Neural progenitor cell (in vitro differentiated cells): ENCODE measurements around the gene LBR. TPM values are rescaled to one million over a fixed set of nuclear protein-coding genes. Genes with fewer than 3 reads are reported as not detected.

Source experiments
- DNase-seq: peaks from one replicate; pipeline ENCODE4 v3.0.0-alpha.2; 2016; ENCODE audit warnings: low spot score
- H2AFZ ChIP-seq: fragments of 200-600 bp; sonication (generic); replicated peaks from 2 replicates; pipeline ENCODE4 v1.6.1; 2016; ENCODE audit warnings: antibody characterized with exemption
- H3F3A ChIP-seq: fragments of 200-600 bp; sonication (generic); 2 replicates; pipeline ENCODE4 v1.6.1; 2016; ENCODE audit warnings: antibody characterized with exemption, low read depth
- H3K27ac ChIP-seq: fragments of 200-600 bp; sonication (generic); 2 replicates; pipeline ENCODE4 v1.5.1; 2016; ENCODE audit warnings: mild to moderate bottlenecking
- H3K27me3 ChIP-seq: fragments of 200-600 bp; sonication (generic); 2 replicates; pipeline ENCODE4 v1.6.1; 2016; ENCODE audit warnings: mild to moderate bottlenecking, moderate library complexity
- H3K36me3 ChIP-seq: fragments of 200-600 bp; sonication (generic); 2 replicates; pipeline ENCODE4 v1.5.1; 2016
- H3K4me1 ChIP-seq: fragments of 200-600 bp; sonication (generic); 2 replicates; pipeline ENCODE4 v1.6.1; 2016; ENCODE audit warnings: mixed run types
- H3K4me2 ChIP-seq: fragments of 200-600 bp; sonication (generic); 2 replicates; pipeline ENCODE4 v1.6.1; 2016
- H3K4me3 ChIP-seq: fragments of 200-600 bp; sonication (generic); 2 replicates; pipeline ENCODE4 v1.5.1; 2016
- H3K79me2 ChIP-seq: fragments of 200-600 bp; sonication (generic); 2 replicates; pipeline ENCODE4 v1.6.1; 2016; ENCODE audit warnings: low read depth
- H3K9ac ChIP-seq: fragments of 200-600 bp; sonication (generic); 2 replicates; pipeline ENCODE4 v1.6.1; 2016
- H3K9me3 ChIP-seq: fragments of 200-600 bp; sonication (generic); 2 replicates; pipeline ENCODE4 v1.5.1; 2016; ENCODE audit warnings: low read depth
- H4K20me1 ChIP-seq: fragments of 200-600 bp; sonication (generic); 2 replicates; pipeline ENCODE4 v1.6.1; 2016; ENCODE audit warnings: low read depth
- H3K27ac Mint-ChIP-seq: 3 replicates; pipeline ENCODE4 v1.8.0; 2021; ENCODE audit warnings: mixed read lengths
- H3K27me3 Mint-ChIP-seq: 2 replicates; pipeline ENCODE4 v1.8.0; 2022; ENCODE audit warnings: low read depth, mild to moderate bottlenecking, inconsistent platforms, moderate library complexity, mixed read lengths; ENCODE audit not compliant: insufficient read depth
- H3K36me3 Mint-ChIP-seq: 3 replicates; pipeline ENCODE4 v1.8.0; 2021; ENCODE audit warnings: mixed read lengths
- H3K4me1 Mint-ChIP-seq: 3 replicates; pipeline ENCODE4 v1.8.0; 2021; ENCODE audit warnings: mixed read lengths
- H3K4me3 Mint-ChIP-seq: 3 replicates; pipeline ENCODE4 v1.8.0; 2021; ENCODE audit warnings: mild to moderate bottlenecking, moderate library complexity, mixed read lengths
- H3K9me3 Mint-ChIP-seq: 3 replicates; pipeline ENCODE4 v1.8.0; 2020; ENCODE audit warnings: mixed read lengths
- EZH2 ChIP-seq: fragments of 200-600 bp; sonication (generic); IDR thresholded peaks from 2 replicates; pipeline ENCODE4 v1.6.1; 2017; ENCODE audit warnings: antibody characterized with exemption, mild to moderate bottlenecking, moderate library complexity
- EZH2phosphoT487 ChIP-seq: fragments of 200-600 bp; sonication (generic); IDR thresholded peaks from 2 replicates; pipeline ENCODE4 v1.6.1; 2017; ENCODE audit warnings: antibody characterized with exemption
- total RNA-seq: library from RNA; depleted of rRNA; stranded (reverse); fragments of >200 nt; gene quantifications from 2 replicates; pipeline ENCODE4 v1.2.3, GENCODE V29; 2015; ENCODE audit warnings: low replicate concordance
- TF ChIP-seq, protein P1 (sequence below): fragments of 200-600 bp; sonication (generic); IDR thresholded peaks from 2 replicates; pipeline ENCODE4 v1.5.1; 2017; ENCODE audit warnings: antibody characterized with exemption, mild to moderate bottlenecking

The LBR gene
- total RNA-seq, 1 donor from 2014 or later, result 171 TPM

DNA sequence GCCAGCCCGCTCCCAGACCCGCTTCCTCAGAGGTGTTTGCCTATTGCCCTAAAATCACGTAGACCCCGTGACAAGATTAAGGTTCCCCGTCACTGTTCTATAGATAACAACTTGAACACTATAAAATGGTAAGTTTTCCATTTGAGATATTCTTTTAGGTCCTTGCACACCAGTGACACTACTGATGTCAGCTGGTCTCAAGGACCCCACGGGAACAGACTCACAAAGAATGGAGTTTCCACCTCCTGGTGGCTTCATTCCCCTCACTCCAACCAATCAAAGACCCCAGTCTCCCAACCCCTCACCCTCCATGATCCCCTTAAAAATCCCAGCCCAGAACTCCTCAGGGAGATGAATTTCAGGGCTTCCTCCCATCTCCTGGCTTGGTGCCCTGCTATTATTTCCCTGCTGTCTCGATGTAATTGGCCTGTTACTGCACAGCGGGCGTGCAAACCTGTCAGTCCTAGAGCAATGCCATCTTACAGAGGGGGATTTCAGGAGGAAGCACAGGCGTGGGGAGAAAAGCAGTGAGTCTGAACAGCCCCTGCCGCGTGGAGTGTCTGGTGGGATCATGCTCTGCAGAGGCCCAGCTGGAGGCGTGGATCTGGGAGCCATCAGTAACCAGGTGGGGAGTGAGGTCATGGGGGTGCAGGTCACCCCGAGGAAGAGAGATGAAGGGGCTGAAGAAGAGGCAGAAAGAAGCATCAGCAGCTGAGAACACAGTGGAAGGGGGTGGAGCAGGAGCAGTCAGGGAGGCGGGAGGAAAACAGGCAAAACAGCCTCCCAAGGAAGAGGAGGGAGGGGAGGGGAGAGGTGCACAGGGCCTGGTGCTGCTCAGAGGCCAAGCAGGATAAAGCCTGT, 35.1 kb upstream of the LBR start:
- no peak overlapping the region for H3K4me3 ChIP-seq
- H3K9ac ChIP-seq, result no peak overlapping the region
- no peaks in the 10 kb centered on the region for H3K9me3 Mint-ChIP-seq

DNA sequence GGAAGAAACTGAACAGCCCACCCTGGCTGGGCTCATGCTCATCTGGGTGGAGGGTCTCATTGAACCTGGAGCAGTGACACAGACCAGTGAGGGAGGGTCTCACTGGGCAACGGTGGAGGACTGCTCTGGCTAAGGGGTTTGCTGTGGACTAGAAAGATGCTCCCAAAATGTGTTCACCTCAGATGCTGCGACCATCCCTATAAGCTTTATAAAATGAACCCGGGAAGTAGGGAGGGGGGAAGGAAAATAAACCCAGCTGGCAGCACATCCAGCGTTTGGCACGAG, 34.5 kb upstream of the LBR start:
- no peak overlapping the region for H3K27ac ChIP-seq
- no peak overlapping the region for H3K4me3 Mint-ChIP-seq

More for the DNA sequence above, 35.1 kb upstream of the LBR start:
- peak overlapping the region; percentile 92 for H3K27ac Mint-ChIP-seq
- peaks cover 56% of the 10 kb centered on the region for H3K4me1 Mint-ChIP-seq
- Histone ChIP-seq H3F3A (peaks cover 19% of the 10 kb centered on the region), H3K27me3 (no peaks in the 10 kb centered on the region), H3K27ac (peak overlapping the region; percentile 6), H3K36me3 (no peaks in the 10 kb centered on the region), H2AFZ (peak overlapping the region; percentile 90), H3K4me1 (peaks cover 45% of the 10 kb centered on the region), H3K79me2 (no peaks in the 10 kb centered on the region), H3K4me2 (peak overlapping the region; percentile 38), H3K9me3 (no peaks in the 10 kb centered on the region), H4K20me1 (no peaks in the 10 kb centered on the region)
- DNase-seq, result peak; percentile 41
- H3K36me3 Mint-ChIP-seq, result no peaks in the 10 kb centered on the region
- TF ChIP-seq EZH2 (no peak), EZH2phosphoT487 (no peak)
- TF ChIP-seq, protein P1, sequence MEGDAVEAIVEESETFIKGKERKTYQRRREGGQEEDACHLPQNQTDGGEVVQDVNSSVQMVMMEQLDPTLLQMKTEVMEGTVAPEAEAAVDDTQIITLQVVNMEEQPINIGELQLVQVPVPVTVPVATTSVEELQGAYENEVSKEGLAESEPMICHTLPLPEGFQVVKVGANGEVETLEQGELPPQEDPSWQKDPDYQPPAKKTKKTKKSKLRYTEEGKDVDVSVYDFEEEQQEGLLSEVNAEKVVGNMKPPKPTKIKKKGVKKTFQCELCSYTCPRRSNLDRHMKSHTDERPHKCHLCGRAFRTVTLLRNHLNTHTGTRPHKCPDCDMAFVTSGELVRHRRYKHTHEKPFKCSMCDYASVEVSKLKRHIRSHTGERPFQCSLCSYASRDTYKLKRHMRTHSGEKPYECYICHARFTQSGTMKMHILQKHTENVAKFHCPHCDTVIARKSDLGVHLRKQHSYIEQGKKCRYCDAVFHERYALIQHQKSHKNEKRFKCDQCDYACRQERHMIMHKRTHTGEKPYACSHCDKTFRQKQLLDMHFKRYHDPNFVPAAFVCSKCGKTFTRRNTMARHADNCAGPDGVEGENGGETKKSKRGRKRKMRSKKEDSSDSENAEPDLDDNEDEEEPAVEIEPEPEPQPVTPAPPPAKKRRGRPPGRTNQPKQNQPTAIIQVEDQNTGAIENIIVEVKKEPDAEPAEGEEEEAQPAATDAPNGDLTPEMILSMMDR, result no peak
- H3K27me3 Mint-ChIP-seq, result peaks cover 8% of the 10 kb centered on the region
- peak overlapping the region; percentile 51 for H3K4me3 Mint-ChIP-seq

DNA sequence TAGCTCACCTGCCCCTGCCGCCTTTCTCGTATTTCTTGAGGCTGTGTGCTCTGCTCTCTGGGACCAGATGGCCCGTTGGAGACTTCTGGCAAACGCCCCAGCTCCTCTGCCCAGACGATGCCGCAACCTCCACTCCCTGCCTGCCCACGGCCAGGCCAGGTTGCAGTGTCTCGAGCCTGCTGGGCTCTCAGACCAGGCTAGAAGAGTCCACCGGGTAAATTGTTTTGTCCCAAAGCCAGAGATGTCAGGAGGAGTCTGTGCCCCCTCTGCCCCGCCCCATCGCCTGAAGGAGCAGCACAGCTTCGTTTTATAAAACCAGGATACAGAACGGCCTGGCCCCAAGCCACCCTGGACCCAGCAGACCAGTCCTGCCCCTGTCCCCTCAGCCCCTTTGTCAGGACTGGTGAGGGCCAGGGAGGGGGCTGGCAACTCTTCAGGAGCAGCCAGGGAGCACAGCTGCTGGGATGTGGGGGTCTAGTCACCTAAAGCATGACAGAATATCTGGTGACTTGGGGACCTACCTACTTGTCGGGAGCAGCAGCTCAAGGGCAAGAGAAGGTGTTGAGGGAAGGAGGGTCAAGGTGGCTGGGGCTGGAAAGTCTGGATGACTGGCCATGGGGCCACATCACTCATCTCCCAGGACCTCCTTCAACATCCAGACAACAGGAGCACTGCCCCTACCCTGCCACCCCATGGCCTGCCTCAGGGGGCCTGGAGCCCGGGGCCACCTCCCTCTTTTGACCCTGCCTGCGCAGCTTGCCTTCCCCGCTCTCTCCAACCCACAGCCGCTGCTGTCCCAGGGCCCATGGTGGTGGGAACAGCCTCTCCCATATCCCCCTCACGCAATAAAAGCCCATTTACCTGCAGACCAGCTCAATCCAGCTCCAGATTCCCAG, 33.9 kb upstream of the LBR start:
- Histone ChIP-seq H3K27ac (no peak overlapping the region), H3K4me3 (no peak overlapping the region), H3K9me3 (no peaks in the 10 kb centered on the region), H3F3A (peaks cover 19% of the 10 kb centered on the region), H2AFZ (no peak overlapping the region), H3K36me3 (no peaks in the 10 kb centered on the region), H3K79me2 (no peaks in the 10 kb centered on the region), H4K20me1 (no peaks in the 10 kb centered on the region), H3K27me3 (no peaks in the 10 kb centered on the region), H3K4me2 (no peak overlapping the region), H3K9ac (no peak overlapping the region), H3K4me1 (peaks cover 45% of the 10 kb centered on the region)
- H3K9me3 Mint-ChIP-seq, result no peaks in the 10 kb centered on the region
- peaks cover 55% of the 10 kb centered on the region for H3K4me1 Mint-ChIP-seq
- no peaks in the 10 kb centered on the region for H3K36me3 Mint-ChIP-seq
- no peak overlapping the region for H3K4me3 Mint-ChIP-seq
- peak overlapping the region; percentile 33 for H3K27ac Mint-ChIP-seq
- no peak for DNase-seq
- TF ChIP-seq EZH2 (no peak), EZH2phosphoT487 (no peak)
- TF ChIP-seq, protein P1, result no peak
- peaks cover 8% of the 10 kb centered on the region for H3K27me3 Mint-ChIP-seq

More for the DNA sequence above, 34.5 kb upstream of the LBR start:
- peaks cover 19% of the 10 kb centered on the region for H3F3A ChIP-seq
- peaks cover 45% of the 10 kb centered on the region for H3K4me1 ChIP-seq
- H4K20me1 ChIP-seq, result no peaks in the 10 kb centered on the region
- TF ChIP-seq, protein P1, result no peak
- TF ChIP-seq EZH2phosphoT487 (no peak), EZH2 (no peak)
- Mint-ChIP-seq H3K36me3 (no peaks in the 10 kb centered on the region), H3K27me3 (peaks cover 8% of the 10 kb centered on the region), H3K4me1 (peaks cover 56% of the 10 kb centered on the region), H3K27ac (no peak overlapping the region), H3K9me3 (no peaks in the 10 kb centered on the region)
- H3K36me3 ChIP-seq, result no peaks in the 10 kb centered on the region
- no peak overlapping the region for H3K4me2 ChIP-seq
- no peaks in the 10 kb centered on the region for H3K27me3 ChIP-seq
- H2AFZ ChIP-seq, result no peak overlapping the region
- no peak for DNase-seq
- H3K9me3 ChIP-seq, result no peaks in the 10 kb centered on the region
- no peak overlapping the region for H3K9ac ChIP-seq
- H3K4me3 ChIP-seq, result no peak overlapping the region
- H3K79me2 ChIP-seq, result no peaks in the 10 kb centered on the region
